Uterus (tissue), 2 donors: Measurements from ENCODE around the gene VEGFD.

ENCODE experiments used
- POLR2A ChIP-seq, 2 donors: fragments of 450-650 bp; IDR thresholded peaks; one replicate each; pipeline ENCODE4 v1.6.1; 2016; ENCODE audit warnings: antibody characterized with exemption in 2 of 2, mild to moderate bottlenecking in 1 of 2, moderate library complexity in 1 of 2
- TF ChIP-seq, protein P1 (sequence below), 4 experiments: fragments of 200-600 bp in 2 of 4; fragments of 450-650 bp in 2 of 4; sonication (generic) in 2 of 4; IDR thresholded peaks; one replicate each; pipeline ENCODE4 v1.5.1; 2016 to 2019; ENCODE audit warnings: antibody characterized with exemption in 4 of 4, mild to moderate bottlenecking in 2 of 4, moderate library complexity in 1 of 4

DNA sequence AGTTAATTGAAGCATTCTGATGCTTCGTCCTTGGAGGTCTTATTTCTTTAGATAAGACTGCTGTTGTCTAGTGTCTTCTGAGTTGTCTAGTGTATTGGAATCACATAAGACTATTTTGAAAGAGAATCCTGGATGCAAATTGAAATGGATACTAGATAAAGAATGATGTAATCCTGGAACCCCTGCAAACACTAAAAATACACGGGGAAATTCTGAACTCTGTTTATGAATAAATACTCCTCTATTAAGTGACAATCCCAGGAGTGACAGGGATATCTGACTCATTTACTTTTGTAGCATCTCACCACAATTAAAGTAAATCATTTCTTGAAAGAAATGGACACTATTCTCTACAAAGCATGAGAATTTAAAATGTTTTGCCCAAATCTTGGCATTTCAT is 69.7 kb downstream of the VEGFD start:
- TF ChIP-seq POLR2A (IDR thresholded peaks at IDR 0.05): no peak
- TF ChIP-seq, protein P1, sequence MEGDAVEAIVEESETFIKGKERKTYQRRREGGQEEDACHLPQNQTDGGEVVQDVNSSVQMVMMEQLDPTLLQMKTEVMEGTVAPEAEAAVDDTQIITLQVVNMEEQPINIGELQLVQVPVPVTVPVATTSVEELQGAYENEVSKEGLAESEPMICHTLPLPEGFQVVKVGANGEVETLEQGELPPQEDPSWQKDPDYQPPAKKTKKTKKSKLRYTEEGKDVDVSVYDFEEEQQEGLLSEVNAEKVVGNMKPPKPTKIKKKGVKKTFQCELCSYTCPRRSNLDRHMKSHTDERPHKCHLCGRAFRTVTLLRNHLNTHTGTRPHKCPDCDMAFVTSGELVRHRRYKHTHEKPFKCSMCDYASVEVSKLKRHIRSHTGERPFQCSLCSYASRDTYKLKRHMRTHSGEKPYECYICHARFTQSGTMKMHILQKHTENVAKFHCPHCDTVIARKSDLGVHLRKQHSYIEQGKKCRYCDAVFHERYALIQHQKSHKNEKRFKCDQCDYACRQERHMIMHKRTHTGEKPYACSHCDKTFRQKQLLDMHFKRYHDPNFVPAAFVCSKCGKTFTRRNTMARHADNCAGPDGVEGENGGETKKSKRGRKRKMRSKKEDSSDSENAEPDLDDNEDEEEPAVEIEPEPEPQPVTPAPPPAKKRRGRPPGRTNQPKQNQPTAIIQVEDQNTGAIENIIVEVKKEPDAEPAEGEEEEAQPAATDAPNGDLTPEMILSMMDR (IDR thresholded peaks at IDR 0.05): no peak
